Ishikawa (cell line): ENCODE data around the gene RFX8.

Source experiments
- CEBPB ChIP-seq: IDR thresholded peaks from 2 replicates; pipeline ENCODE4 v1.6.1; 2012
- CREB1 ChIP-seq: IDR thresholded peaks from 2 replicates; pipeline ENCODE4 v1.6.1; 2012; ENCODE audit warnings: low read depth
- EGR1 ChIP-seq: IDR thresholded peaks from 2 replicates; pipeline ENCODE4 v1.6.1; 2012
- EP300 ChIP-seq: IDR thresholded peaks from 2 replicates; pipeline ENCODE4 v1.6.1; 2012; ENCODE audit warnings: borderline replicate concordance
- FOXM1 ChIP-seq: IDR thresholded peaks from 2 replicates; pipeline ENCODE4 v1.6.1; 2012; ENCODE audit warnings: low read depth, borderline replicate concordance
- NFIC ChIP-seq: IDR thresholded peaks from 2 replicates; pipeline ENCODE4 v1.6.1; 2012
- RAD21 ChIP-seq: IDR thresholded peaks from 2 replicates; pipeline ENCODE4 v1.6.1; 2012; ENCODE audit warnings: low read depth
- TAF1 ChIP-seq: IDR thresholded peaks from 2 replicates; pipeline ENCODE4 v1.6.1; 2012; ENCODE audit warnings: low read depth, mild to moderate bottlenecking
- TCF12 ChIP-seq: IDR thresholded peaks from 2 replicates; pipeline ENCODE4 v1.6.1; 2012; ENCODE audit warnings: low read depth
- TEAD4 ChIP-seq: IDR thresholded peaks from 2 replicates; pipeline ENCODE4 v1.6.1; 2012
- YY1 ChIP-seq: IDR thresholded peaks from 2 replicates; pipeline ENCODE4 v1.6.1; 2012; ENCODE audit warnings: low read depth
- ZBTB7A ChIP-seq: IDR thresholded peaks from 2 replicates; pipeline ENCODE4 v1.6.1; 2012; ENCODE audit warnings: low read depth
- TF ChIP-seq, protein P1 (sequence below): IDR thresholded peaks from 2 replicates; pipeline ENCODE4 v1.6.1; 2012
- TF ChIP-seq, protein P2 (sequence below): IDR thresholded peaks from 2 replicates; pipeline ENCODE4 v1.6.1; 2012; ENCODE audit warnings: low read depth, mild to moderate bottlenecking
- TF ChIP-seq, protein P3 (sequence below): IDR thresholded peaks from 2 replicates; pipeline ENCODE4 v1.6.1; 2012

Gene RFX8

DNA sequence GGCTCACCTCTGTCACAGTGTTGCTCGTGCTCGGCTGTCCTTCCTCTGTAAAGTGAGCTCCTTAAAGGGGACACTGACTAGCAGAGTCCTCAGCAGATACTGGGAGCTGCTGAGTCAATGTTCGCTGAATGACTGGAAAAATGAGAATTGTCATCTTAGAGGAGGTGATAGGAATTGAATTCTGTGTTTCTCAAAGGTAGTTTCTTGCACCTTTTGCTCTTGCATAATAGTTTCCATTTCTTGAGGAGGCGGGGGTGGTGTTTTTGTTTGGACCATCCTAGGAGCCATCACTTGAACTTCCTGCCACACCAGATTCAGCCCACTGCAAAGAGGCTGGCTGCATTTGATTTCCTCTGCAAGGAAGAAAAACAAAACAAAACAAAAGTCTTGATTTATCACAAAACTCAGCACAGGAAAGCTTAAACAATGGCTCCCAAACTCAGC is 11.4 kb upstream of the RFX8 start:
- TF ChIP-seq TEAD4: no peak
- TF ChIP-seq YY1: no peak
- TF ChIP-seq RAD21: no peak

DNA sequence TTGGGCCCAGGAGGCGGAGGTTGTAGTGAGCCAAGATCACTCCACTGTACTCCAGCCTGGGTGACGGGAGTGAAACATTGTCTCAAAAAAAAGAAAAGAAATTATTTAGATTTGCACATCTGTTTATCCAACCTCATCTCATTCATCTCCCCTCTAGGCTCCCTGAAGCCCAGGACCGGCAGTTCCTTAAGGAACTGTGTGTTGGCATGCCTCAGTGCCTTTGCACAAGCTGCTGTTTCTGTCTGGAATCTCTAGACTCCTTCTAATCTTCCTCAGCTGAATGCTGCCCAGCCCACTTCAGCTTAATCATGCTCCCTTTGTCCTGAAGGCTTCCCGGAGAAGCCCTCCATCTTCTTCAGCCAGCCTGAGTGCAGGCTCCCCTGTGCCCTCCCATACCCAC is 10.9 kb upstream of the RFX8 start:
- TF ChIP-seq RAD21 (no peak), CEBPB (no peak), EGR1 (no peak), TCF12 (no peak), FOXM1 (no peak)
- TF ChIP-seq, protein P1, sequence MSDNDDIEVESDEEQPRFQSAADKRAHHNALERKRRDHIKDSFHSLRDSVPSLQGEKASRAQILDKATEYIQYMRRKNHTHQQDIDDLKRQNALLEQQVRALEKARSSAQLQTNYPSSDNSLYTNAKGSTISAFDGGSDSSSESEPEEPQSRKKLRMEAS: no peak

DNA sequence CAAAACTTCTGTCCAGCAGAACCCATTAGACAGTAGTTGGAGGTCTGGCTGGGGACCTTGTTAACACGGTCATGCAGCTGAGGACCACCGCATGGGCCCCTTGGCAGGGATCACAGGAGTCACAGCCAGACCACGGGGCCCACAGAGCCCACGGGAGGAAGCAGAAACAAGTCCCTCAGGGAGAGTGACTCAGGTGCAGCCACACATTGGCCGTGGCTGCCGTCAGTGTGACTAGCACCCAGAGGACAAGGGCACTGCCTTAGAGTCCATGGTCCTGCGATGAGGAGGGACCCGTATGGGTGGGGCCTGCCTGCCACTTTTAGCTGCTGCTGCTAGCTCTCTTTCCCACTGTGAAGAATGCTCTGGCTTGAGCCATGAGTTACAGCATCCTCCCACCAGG is 5.9 kb upstream of the RFX8 start:
- TF ChIP-seq, protein P2, sequence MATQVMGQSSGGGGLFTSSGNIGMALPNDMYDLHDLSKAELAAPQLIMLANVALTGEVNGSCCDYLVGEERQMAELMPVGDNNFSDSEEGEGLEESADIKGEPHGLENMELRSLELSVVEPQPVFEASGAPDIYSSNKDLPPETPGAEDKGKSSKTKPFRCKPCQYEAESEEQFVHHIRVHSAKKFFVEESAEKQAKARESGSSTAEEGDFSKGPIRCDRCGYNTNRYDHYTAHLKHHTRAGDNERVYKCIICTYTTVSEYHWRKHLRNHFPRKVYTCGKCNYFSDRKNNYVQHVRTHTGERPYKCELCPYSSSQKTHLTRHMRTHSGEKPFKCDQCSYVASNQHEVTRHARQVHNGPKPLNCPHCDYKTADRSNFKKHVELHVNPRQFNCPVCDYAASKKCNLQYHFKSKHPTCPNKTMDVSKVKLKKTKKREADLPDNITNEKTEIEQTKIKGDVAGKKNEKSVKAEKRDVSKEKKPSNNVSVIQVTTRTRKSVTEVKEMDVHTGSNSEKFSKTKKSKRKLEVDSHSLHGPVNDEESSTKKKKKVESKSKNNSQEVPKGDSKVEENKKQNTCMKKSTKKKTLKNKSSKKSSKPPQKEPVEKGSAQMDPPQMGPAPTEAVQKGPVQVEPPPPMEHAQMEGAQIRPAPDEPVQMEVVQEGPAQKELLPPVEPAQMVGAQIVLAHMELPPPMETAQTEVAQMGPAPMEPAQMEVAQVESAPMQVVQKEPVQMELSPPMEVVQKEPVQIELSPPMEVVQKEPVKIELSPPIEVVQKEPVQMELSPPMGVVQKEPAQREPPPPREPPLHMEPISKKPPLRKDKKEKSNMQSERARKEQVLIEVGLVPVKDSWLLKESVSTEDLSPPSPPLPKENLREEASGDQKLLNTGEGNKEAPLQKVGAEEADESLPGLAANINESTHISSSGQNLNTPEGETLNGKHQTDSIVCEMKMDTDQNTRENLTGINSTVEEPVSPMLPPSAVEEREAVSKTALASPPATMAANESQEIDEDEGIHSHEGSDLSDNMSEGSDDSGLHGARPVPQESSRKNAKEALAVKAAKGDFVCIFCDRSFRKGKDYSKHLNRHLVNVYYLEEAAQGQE: no peak
- TF ChIP-seq YY1 (no peak), NFIC (no peak), CREB1 (no peak), EGR1 (no peak), TAF1 (no peak), FOXM1 (no peak), EP300 (no peak), RAD21 (no peak), ZBTB7A (no peak), CEBPB (no peak), TCF12 (no peak), TEAD4 (no peak)
- TF ChIP-seq, protein P1: no peak
- TF ChIP-seq, protein P3, sequence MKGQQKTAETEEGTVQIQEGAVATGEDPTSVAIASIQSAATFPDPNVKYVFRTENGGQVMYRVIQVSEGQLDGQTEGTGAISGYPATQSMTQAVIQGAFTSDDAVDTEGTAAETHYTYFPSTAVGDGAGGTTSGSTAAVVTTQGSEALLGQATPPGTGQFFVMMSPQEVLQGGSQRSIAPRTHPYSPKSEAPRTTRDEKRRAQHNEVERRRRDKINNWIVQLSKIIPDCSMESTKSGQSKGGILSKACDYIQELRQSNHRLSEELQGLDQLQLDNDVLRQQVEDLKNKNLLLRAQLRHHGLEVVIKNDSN: no peak

DNA sequence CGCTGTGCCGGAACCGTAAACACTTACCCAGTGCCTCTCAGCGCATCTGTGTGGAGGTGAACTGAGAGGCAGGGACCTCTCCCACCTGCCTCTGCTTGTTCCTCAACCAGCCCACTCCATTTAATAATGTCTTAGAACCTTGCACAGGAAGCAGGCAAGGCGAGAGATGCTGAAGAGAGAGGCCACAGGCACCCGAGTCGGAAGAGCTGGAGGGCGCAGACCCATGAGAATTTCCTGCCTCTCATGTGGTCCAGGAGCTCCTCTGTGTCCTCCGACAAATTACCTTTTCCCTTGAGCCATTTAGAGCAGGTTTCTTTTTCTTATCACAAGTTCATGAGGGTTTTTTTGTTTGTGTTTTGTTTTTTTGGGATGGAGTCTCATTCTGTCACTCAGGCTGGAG is 4.9 kb upstream of the RFX8 start:
- TF ChIP-seq, protein P1: no peak
- TF ChIP-seq NFIC (no peak), ZBTB7A (no peak)

DNA sequence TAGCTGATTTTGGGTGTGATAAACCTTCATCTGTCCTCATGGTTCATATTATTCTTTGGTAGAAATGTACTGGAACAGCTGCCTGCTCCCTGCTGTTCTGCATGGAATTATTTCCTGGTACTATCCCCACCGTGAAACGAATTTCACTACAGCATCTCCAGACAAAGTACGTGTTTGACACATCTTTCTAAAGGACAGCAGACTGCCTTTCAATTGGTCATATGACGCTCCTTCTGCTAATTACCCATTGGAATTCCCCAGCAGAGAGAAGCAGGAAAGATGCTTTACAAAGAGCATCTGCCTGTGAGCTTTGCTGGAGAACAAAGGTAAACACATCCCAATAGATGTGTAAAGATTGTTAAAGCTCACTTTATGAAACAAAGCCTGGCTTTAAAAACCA is 4.4 kb upstream of the RFX8 start:
- no peak for TF ChIP-seq CEBPB
- TF ChIP-seq, protein P2: no peak
- no peak for TF ChIP-seq EGR1
- TF ChIP-seq TEAD4: no peak
- TF ChIP-seq FOXM1: no peak
- no peak for TF ChIP-seq YY1
- no peak for TF ChIP-seq EP300
- no peak for TF ChIP-seq CREB1
- no peak for TF ChIP-seq NFIC
- TF ChIP-seq RAD21: no peak
- TF ChIP-seq, protein P1: no peak

DNA sequence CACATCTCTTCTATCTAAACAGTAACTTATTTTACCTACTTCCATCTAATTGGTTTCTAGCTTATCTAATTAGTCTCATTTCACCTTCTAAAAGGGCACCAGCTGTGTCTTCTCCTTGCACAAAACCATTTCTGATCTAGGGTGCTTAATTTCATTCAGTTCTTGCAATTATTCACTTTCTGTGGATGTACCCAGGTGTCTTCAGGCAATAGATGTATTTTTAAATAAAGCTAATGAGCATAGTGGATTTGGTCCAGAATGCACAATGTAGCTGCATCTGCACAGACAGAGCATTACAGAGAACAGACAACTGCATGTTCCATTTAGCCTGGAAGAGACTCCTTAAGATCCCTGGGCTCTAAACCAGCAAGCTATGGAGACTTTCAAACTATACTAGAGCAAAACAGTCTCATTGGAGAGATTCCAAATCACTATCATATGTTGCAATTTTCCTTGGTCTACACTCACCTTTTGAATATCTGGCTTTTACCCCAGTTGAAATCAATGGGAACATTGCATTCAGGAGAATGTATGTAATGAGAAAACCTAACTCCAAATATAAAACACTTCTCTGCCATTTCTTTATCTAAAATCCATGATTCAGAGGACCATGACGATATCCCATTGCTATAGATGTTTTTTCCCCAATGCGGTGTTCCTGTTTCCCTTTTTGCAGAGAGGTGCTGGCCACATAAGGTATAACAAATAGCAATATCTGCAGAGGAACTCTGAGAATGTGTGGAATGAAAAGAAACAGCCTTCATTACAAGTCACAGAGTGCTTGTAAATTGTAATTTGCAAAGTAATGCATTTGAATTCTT is 3.5 kb upstream of the RFX8 start:
- TF ChIP-seq RAD21: no peak
- no peak for TF ChIP-seq EGR1
- TF ChIP-seq TAF1: no peak
- TF ChIP-seq CEBPB: no peak
- no peak for TF ChIP-seq EP300
- TF ChIP-seq TEAD4: no peak
- TF ChIP-seq TCF12: no peak
- no peak for TF ChIP-seq NFIC
- TF ChIP-seq, protein P1: no peak
